SK-N-SH (cell line): ENCODE results near the gene UBE2N. TPM values are rescaled to one million over a fixed set of nuclear protein-coding genes. Genes with fewer than 3 reads are reported as not detected.

Experiments
- CTCF ChIA-PET: fragments of 300-600, 350-600 bp; formaldehyde crosslinking; extraction: SDS; loops from one replicate; lab custom pipeline; 2021; lab: Yijun Ruan, JAX
- POLR2A ChIA-PET: fragments of 350-600 bp; sonication (Branson Sonifier 250); formaldehyde crosslinking; extraction: SDS; loops from one replicate; lab custom pipeline; 2020; ENCODE audit warnings: antibody characterized with exemption, inconsistent platforms; lab: Yijun Ruan, JAX
- DNase-seq: peaks from one replicate; pipeline ENCODE4 v3.0.0; 2012
- H2AFZ ChIP-seq: fragments of 200-600 bp; sonication (generic); 2 replicates; pipeline ENCODE4 v1.8.1; 2016; ENCODE audit warnings: antibody characterized with exemption, mild to moderate bottlenecking, low read depth
- H3F3A ChIP-seq: fragments of 200-600 bp; sonication (generic); replicated peaks from 2 replicates; pipeline ENCODE3; 2016; ENCODE audit warnings: antibody characterized with exemption, mild to moderate bottlenecking; ENCODE audit not compliant: insufficient read depth
- H3K27ac ChIP-seq, 2 experiments: fragments of 200-500 bp in 1 of 2; fragments of 200-600 bp in 1 of 2; sonication (Bioruptor generic) in 1 of 2; sonication (generic), shearing (Covaris generic) in 1 of 2; 2 replicates each; pipeline versions ENCODE4 v1.5.1 to v1.6.1; 2014 to 2016; ENCODE audit warnings: low read depth in 2 of 2, inconsistent platforms in 1 of 2, low read length in 1 of 2, mild to moderate bottlenecking in 1 of 2, mixed read lengths in 1 of 2
- H3K27me3 ChIP-seq: fragments of 200-600 bp; sonication (generic), shearing (Covaris generic); 2 replicates; pipeline ENCODE4 v1.6.1; 2016; ENCODE audit warnings: mixed run types; ENCODE audit not compliant: insufficient read depth
- H3K36me3 ChIP-seq, 2 experiments: fragments of 200-500 bp in 1 of 2; fragments of 200-600 bp in 1 of 2; sonication (Bioruptor generic) in 1 of 2; sonication (generic) in 1 of 2; replicated peaks in 1 of 2; 2 replicates each; pipeline versions ENCODE3 to v1.5.1; 2014 to 2016; ENCODE audit warnings: low read length in 1 of 2, mild to moderate bottlenecking in 1 of 2; ENCODE audit not compliant: insufficient read depth in 2 of 2, control insufficient read depth in 1 of 2
- H3K4me1 ChIP-seq, 2 experiments: fragments of 200-500 bp in 1 of 2; fragments of 200-600 bp in 1 of 2; sonication (Bioruptor generic) in 1 of 2; sonication (generic), shearing (Covaris generic) in 1 of 2; 2 replicates each; pipeline versions ENCODE4 v1.5.1 to v1.6.1; 2014 to 2016; ENCODE audit warnings: low read depth in 1 of 2, low read length in 1 of 2, mixed run types in 1 of 2; ENCODE audit not compliant: insufficient read depth in 2 of 2, control insufficient read depth in 1 of 2
- H3K4me2 ChIP-seq: fragments of 200-600 bp; sonication (generic), shearing (Covaris generic); 2 replicates; pipeline ENCODE4 v1.6.1; 2017; ENCODE audit warnings: mixed run types
- H3K4me3 ChIP-seq, 2 experiments: fragments of 200-500 bp in 1 of 2; fragments of 200-600 bp in 1 of 2; sonication (Bioruptor generic) in 1 of 2; sonication (generic), shearing (Covaris generic) in 1 of 2; 2 replicates each; pipeline versions ENCODE4 v1.5.1 to v1.8.1; 2014 to 2016; ENCODE audit warnings: low read depth in 2 of 2, inconsistent platforms in 1 of 2, low read length in 1 of 2, mild to moderate bottlenecking in 1 of 2, mixed read lengths in 1 of 2, moderate library complexity in 1 of 2
- H3K79me2 ChIP-seq: fragments of 200-600 bp; sonication (generic); 2 replicates; pipeline ENCODE4 v1.8.1; 2017; ENCODE audit warnings: mild to moderate bottlenecking; ENCODE audit not compliant: insufficient read depth
- H3K9ac ChIP-seq: fragments of 200-600 bp; sonication (generic); 2 replicates; pipeline ENCODE4 v1.6.1; 2017; ENCODE audit warnings: mixed run types
- H3K9me2 ChIP-seq: fragments of 200-600 bp; sonication (generic); 2 replicates; pipeline ENCODE4 v1.6.1; 2017; ENCODE audit warnings: mixed run types
- H3K9me3 ChIP-seq: fragments of 200-600 bp; sonication (generic); 2 replicates; pipeline ENCODE4 v1.6.1; 2017; ENCODE audit warnings: mixed run types, mild to moderate bottlenecking, moderate library complexity
- H4K20me1 ChIP-seq: fragments of 200-600 bp; sonication (generic); 2 replicates; pipeline ENCODE4 v1.6.1; 2017; ENCODE audit warnings: mild to moderate bottlenecking, mixed run types; ENCODE audit not compliant: insufficient read depth
- CHD2 ChIP-seq: fragments of 150-350 bp; IDR thresholded peaks from 2 replicates; pipeline ENCODE4 v1.6.1; 2018; ENCODE audit warnings: low read length; ENCODE audit not compliant: partially characterized antibody
- FOXJ3 ChIP-seq: sonication (generic); formaldehyde crosslinking; IDR thresholded peaks from 2 replicates; pipeline ENCODE4 v1.5.1; 2020; ENCODE audit warnings: mild to moderate bottlenecking, missing genetic modification reagents
- GATA2 ChIP-seq: sonication (generic); formaldehyde crosslinking; IDR thresholded peaks from 2 replicates; pipeline ENCODE4 v1.5.0; 2020; ENCODE audit warnings: mild to moderate bottlenecking, missing genetic modification reagents
- JUND ChIP-seq: IDR thresholded peaks from 2 replicates; pipeline ENCODE4 v1.4.0; 2012
- PBX3 ChIP-seq: IDR thresholded peaks from 2 replicates; pipeline ENCODE4; 2012
- RXRA ChIP-seq: IDR thresholded peaks from 2 replicates; pipeline ENCODE4 v1.4.0; 2012; ENCODE audit warnings: low read depth, mild to moderate bottlenecking, borderline replicate concordance
- TAF1 ChIP-seq: IDR thresholded peaks from 2 replicates; pipeline ENCODE4 v1.6.1; 2012; ENCODE audit warnings: low read depth, mild to moderate bottlenecking, low read length, moderate library complexity, borderline replicate concordance
- TCF12 ChIP-seq: IDR thresholded peaks from 2 replicates; pipeline ENCODE4 v1.4.0; 2012
- WGBS: methylation state at CpG from one replicate; pipeline ENCODE4 v1.1.6; 2017; ENCODE audit warnings: low lambda C conversion rate; 5-methylcytosine and 5-hydroxymethylcytosine counted together
- polyA plus RNA-seq, 3 experiments: library from polyadenylated mRNA; depleted of rRNA; stranded (reverse); fragments of >200 nt; gene quantifications; 2 replicates each; pipeline ENCODE4 v1.2.3, GENCODE V29; 2012
- TF ChIP-seq, protein P1 (sequence below): fragments of 200-600 bp; sonication (generic); IDR thresholded peaks from 2 replicates; pipeline ENCODE4 v1.6.1; 2017; ENCODE audit warnings: antibody characterized with exemption, mild to moderate bottlenecking, moderate library complexity
- TF ChIP-seq, protein P2 (sequence below): IDR thresholded peaks from 2 replicates; pipeline ENCODE4 v1.4.0; 2012; ENCODE audit warnings: low read depth, borderline replicate concordance

UBE2N gene
- polyA plus RNA-seq, 1 of the 3 experiments (the other 2 are of a cell fraction) = 102 TPM

- Histone ChIP-seq H3F3A (no peaks in the 10 kb centered on the region), H3K4me3 (no peak overlapping the region), H3K27ac (no peak overlapping the region), H3K9me2 (no peaks in the 10 kb centered on the region)
- TF ChIP-seq TAF1 (no peak), TCF12 (no peak), FOXJ3 (CRISPR knock-in tag) (no peak), PBX3 (no peak)
- TF ChIP-seq, protein P1, sequence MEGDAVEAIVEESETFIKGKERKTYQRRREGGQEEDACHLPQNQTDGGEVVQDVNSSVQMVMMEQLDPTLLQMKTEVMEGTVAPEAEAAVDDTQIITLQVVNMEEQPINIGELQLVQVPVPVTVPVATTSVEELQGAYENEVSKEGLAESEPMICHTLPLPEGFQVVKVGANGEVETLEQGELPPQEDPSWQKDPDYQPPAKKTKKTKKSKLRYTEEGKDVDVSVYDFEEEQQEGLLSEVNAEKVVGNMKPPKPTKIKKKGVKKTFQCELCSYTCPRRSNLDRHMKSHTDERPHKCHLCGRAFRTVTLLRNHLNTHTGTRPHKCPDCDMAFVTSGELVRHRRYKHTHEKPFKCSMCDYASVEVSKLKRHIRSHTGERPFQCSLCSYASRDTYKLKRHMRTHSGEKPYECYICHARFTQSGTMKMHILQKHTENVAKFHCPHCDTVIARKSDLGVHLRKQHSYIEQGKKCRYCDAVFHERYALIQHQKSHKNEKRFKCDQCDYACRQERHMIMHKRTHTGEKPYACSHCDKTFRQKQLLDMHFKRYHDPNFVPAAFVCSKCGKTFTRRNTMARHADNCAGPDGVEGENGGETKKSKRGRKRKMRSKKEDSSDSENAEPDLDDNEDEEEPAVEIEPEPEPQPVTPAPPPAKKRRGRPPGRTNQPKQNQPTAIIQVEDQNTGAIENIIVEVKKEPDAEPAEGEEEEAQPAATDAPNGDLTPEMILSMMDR = no peak
- TF ChIP-seq, protein P2, sequence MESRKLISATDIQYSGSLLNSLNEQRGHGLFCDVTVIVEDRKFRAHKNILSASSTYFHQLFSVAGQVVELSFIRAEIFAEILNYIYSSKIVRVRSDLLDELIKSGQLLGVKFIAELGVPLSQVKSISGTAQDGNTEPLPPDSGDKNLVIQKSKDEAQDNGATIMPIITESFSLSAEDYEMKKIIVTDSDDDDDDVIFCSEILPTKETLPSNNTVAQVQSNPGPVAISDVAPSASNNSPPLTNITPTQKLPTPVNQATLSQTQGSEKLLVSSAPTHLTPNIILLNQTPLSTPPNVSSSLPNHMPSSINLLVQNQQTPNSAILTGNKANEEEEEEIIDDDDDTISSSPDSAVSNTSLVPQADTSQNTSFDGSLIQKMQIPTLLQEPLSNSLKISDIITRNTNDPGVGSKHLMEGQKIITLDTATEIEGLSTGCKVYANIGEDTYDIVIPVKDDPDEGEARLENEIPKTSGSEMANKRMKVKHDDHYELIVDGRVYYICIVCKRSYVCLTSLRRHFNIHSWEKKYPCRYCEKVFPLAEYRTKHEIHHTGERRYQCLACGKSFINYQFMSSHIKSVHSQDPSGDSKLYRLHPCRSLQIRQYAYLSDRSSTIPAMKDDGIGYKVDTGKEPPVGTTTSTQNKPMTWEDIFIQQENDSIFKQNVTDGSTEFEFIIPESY = no peak
- TF ChIP-seq, all 33 proteins: peak for 0
- no peaks in the 10 kb centered on the region for H3K9me3 ChIP-seq
- H4K20me1 ChIP-seq = no peaks in the 10 kb centered on the region
- no peaks in the 10 kb centered on the region for H3K27me3 ChIP-seq
- ChIA-PET POLR2A (no interaction called here), CTCF (interaction anchor here (0.6 kb wide), 1 partner anchor 12 kb away, joined by 3 read pairs; no protein-coding TSS in a partner anchor)
- no peak overlapping the region for H3K9ac ChIP-seq
- no peak overlapping the region for H3K4me2 ChIP-seq
- H2AFZ ChIP-seq = no peak overlapping the region
- H3K4me1 ChIP-seq = 0 out of 4 replicates have a peak, but pooled peaks cover 0 to 5% of the 10 kb centered on the region in 2 experiments
- H3K79me2 ChIP-seq = no peaks in the 10 kb centered on the region
- no peak for DNase-seq
- H3K36me3 ChIP-seq = no peaks in the 10 kb centered on the region
Observed at GRCh38 chr12:93369505-93369904, 72.2 kb downstream of the UBE2N start.

- CTCF ChIA-PET = no interaction called here
Observed at GRCh38 chr12:93368766-93369165, 73.0 kb downstream of the UBE2N start.

More at GRCh38 chr12:93368766-93369165, 73.0 kb downstream of the UBE2N start:
- Histone ChIP-seq H2AFZ (no peak overlapping the region), H3K27ac (no peak overlapping the region), H3K4me2 (no peak overlapping the region), H3K79me2 (no peaks in the 10 kb centered on the region), H3K9me3 (no peaks in the 10 kb centered on the region), H3K36me3 (no peaks in the 10 kb centered on the region), H3K4me3 (no peak overlapping the region), H3F3A (no peaks in the 10 kb centered on the region), H3K4me1 (no peaks in the 10 kb centered on the region), H4K20me1 (no peaks in the 10 kb centered on the region), H3K27me3 (no peaks in the 10 kb centered on the region), H3K9ac (no peak overlapping the region), H3K9me2 (no peaks in the 10 kb centered on the region)
- no peak for DNase-seq
- WGBS = 99% methylated on average over 3 of the region's 3 CpGs
- POLR2A ChIA-PET = no interaction called here
- TF ChIP-seq GATA2 (CRISPR knock-in tag) (no peak), TAF1 (no peak), RXRA (no peak), JUND (no peak), TCF12 (no peak), CHD2 (no peak)
